WTC11 (cell line): Measurements from ENCODE around the gene KNDC1.

Source experiments
- ATF2 ChIP-seq: sonication (generic); formaldehyde crosslinking; IDR thresholded peaks from 2 replicates; pipeline ENCODE4 v1.8.1; 2022; ENCODE audit warnings: low read depth, missing genetic modification reagents, borderline replicate concordance
- ATF6 ChIP-seq: sonication (generic); formaldehyde crosslinking; IDR thresholded peaks from 2 replicates; pipeline ENCODE4 v1.8.1; 2023; ENCODE audit warnings: mild to moderate bottlenecking, missing genetic modification reagents
- CREB1 ChIP-seq: sonication (generic); formaldehyde crosslinking; IDR thresholded peaks from 2 replicates; pipeline ENCODE4 v1.8.0; 2023; ENCODE audit warnings: mild to moderate bottlenecking, missing genetic modification reagents
- CTCF ChIP-seq: fragments of 200-600 bp; IDR thresholded peaks from 2 replicates; pipeline ENCODE4 v1.8.0; 2022; ENCODE audit warnings: antibody characterized with exemption
- FOXJ3 ChIP-seq: sonication (generic); formaldehyde crosslinking; IDR thresholded peaks from 2 replicates; pipeline ENCODE4 v1.9.0; 2021; ENCODE audit warnings: missing genetic modification reagents, mild to moderate bottlenecking, borderline replicate concordance
- PRDM15 ChIP-seq: sonication (generic); formaldehyde crosslinking; IDR thresholded peaks from 2 replicates; pipeline ENCODE4 v1.8.0; 2022; ENCODE audit warnings: missing genetic modification reagents

- no peak for TF ChIP-seq CTCF
- TF ChIP-seq PRDM15 (CRISPR knock-in tag), result no peak
- no peak for TF ChIP-seq FOXJ3 (CRISPR knock-in tag)
- TF ChIP-seq ATF6 (CRISPR knock-in tag), result no peak
- no peak for TF ChIP-seq ATF2
- no peak for TF ChIP-seq CREB1 (CRISPR knock-in tag)
Observed at GRCh38 chr10:133224756-133225372, 64.8 kb downstream of the KNDC1 start.
